Caco-2 (cell line): ENCODE results near the gene MRTFA. TPM values are rescaled to one million over a fixed set of nuclear protein-coding genes. Genes with fewer than 3 reads are reported as not detected.
"Not testable (repeated sequence)": the region's sequence is repeated elsewhere in the genome, so short reads cannot be mapped to it uniquely, and the experiment has no call there.

Source experiments
- BruUV-seq: library from RNA; stranded (reverse); fragments of 400-500 nt; replicated peaks from 2 replicates; lab custom pipeline; 2021; lab: Mats Ljungman, UMichigan
- CTCF ChIA-PET: fragments of 300-600 bp; sonication (Branson Sonifier 250); formaldehyde crosslinking; loops from one replicate; lab custom pipeline; 2022; ENCODE audit warnings: antibody characterized with exemption; lab: Charles Lee
- POLR2A ChIA-PET: fragments of 300-600 bp; sonication (Branson Sonifier 250); formaldehyde crosslinking; loops from one replicate; lab custom pipeline; 2022; ENCODE audit warnings: antibody characterized with exemption; lab: Charles Lee
- DNase-seq, 2 experiments: peaks; one replicate each; pipeline versions ENCODE4 v3.0.0 to v3.0.0-alpha.2; 2020 to 2022
- H3K27me3 ChIP-seq: replicated peaks from 2 replicates; pipeline ENCODE4 v1.6.0; 2011; ENCODE audit warnings: low read length; ENCODE audit not compliant: control insufficient read depth, insufficient read depth
- H3K36me3 ChIP-seq: 2 replicates; pipeline ENCODE4 v1.5.1; 2011; ENCODE audit warnings: low read length; ENCODE audit not compliant: control insufficient read depth, insufficient read depth
- H3K4me1 ChIP-seq: fragments of 250-450 bp; sonication (Bioruptor Pico); 2 replicates; pipeline ENCODE4 v1.5.1; 2020; ENCODE audit warnings: mild to moderate bottlenecking
- H3K4me3 ChIP-seq: 2 replicates; pipeline ENCODE4 v1.5.1; 2011; ENCODE audit warnings: low read depth, mild to moderate bottlenecking, control low read depth, low read length
- H3K9me3 ChIP-seq: fragments of 250-450 bp; sonication (Bioruptor Pico); 2 replicates; pipeline ENCODE4 v1.5.1; 2020; ENCODE audit warnings: mild to moderate bottlenecking, moderate library complexity
- H3K27ac Mint-ChIP-seq: one replicate; pipeline ENCODE4 v1.8.0; 2022; ENCODE audit warnings: mixed read lengths; ENCODE audit not compliant: unreplicated experiment
- H3K27me3 Mint-ChIP-seq: one replicate; pipeline ENCODE4 v1.8.0; 2022; ENCODE audit warnings: mixed read lengths; ENCODE audit not compliant: insufficient read depth, unreplicated experiment
- H3K36me3 Mint-ChIP-seq: one replicate; pipeline ENCODE4 v1.8.0; 2022; ENCODE audit warnings: mild to moderate bottlenecking, mixed read lengths; ENCODE audit not compliant: insufficient read depth, unreplicated experiment
- H3K4me1 Mint-ChIP-seq: one replicate; pipeline ENCODE4 v1.8.0; 2022; ENCODE audit warnings: low read depth, mixed read lengths; ENCODE audit not compliant: unreplicated experiment
- H3K4me3 Mint-ChIP-seq: one replicate; pipeline ENCODE4 v1.8.0; 2022; ENCODE audit warnings: mild to moderate bottlenecking, moderate library complexity, mixed read lengths; ENCODE audit not compliant: unreplicated experiment
- H3K9me3 Mint-ChIP-seq: one replicate; pipeline ENCODE4 v1.8.0; 2022; ENCODE audit warnings: mixed read lengths; ENCODE audit not compliant: unreplicated experiment
- CTCF ChIP-seq, 2 experiments: fragments of 200-600 bp in 1 of 2; IDR thresholded peaks; 1 replicate in 1 of 2; 2 replicates in 1 of 2; pipeline versions ENCODE4 v1.5.1 to v1.8.0; 2011 to 2022; ENCODE audit warnings: antibody characterized with exemption in 1 of 2, control low read depth in 1 of 2, inconsistent platforms in 1 of 2, low read depth in 1 of 2, low read length in 1 of 2, mild to moderate bottlenecking in 1 of 2, moderate library complexity in 1 of 2; ENCODE audit not compliant: insufficient read depth in 1 of 2, severe bottlenecking in 1 of 2, unreplicated experiment in 1 of 2
- intact Hi-C: fragments of 100-400 bp; cut with micrococcal nuclease; formaldehyde crosslinking; loops from one replicate; pipeline ENCODE4 v1.10.0; 2022; ENCODE audit not compliant: unreplicated experiment
- total RNA-seq: library from RNA; stranded (reverse); gene quantifications from 2 replicates; pipeline ENCODE4 v1.2.3, GENCODE V29; 2022

Gene MRTFA
- total RNA-seq, 1 experiment from 2014 or later = 38.7 TPM

DNA sequence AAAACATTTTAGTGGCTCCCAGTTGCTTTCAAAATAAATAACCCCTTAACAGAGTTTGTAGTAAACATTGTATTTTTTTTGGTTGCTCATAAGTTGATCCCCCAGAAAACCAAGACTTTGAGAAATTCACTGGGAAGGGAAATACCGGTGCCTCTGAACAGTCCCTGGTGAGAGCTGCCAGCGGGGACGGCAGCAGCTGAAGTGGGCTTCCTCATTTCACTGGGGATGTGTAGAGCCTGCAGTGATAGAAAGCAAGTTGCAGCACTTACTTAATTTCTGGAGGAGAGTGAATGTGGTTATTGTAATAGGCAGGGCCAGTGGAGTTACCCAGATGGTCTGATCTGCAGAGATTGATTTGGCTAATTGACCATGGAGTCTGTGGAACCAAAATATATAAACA lies 24.2 kb upstream of the MRTFA start:
- no peak overlapping the region for H3K4me3 ChIP-seq
- Mint-ChIP-seq H3K27me3 (peaks cover 3% of the 10 kb centered on the region), H3K9me3 (no peaks in the 10 kb centered on the region), H3K27ac (no peak overlapping the region), H3K4me1 (no peaks in the 10 kb centered on the region), H3K4me3 (no peak overlapping the region), H3K36me3 (peaks cover 6% of the 10 kb centered on the region)
- no peak for DNase-seq
- intact Hi-C loops = no loop called here
- CTCF ChIA-PET = no interaction called here
- TF ChIP-seq CTCF (IDR thresholded peaks at IDR 0.05; ENCODE audit: insufficient read depth in 1 of 2, low read depth in 1 of 2, low read length in 1 of 2, severe bottlenecking in 1 of 2, unreplicated experiment in 1 of 2) = no peak
- no TSS peak for BruUV-seq
- H3K36me3 ChIP-seq = no peaks in the 10 kb centered on the region
- POLR2A ChIA-PET = no interaction called here
- no peaks in the 10 kb centered on the region for H3K27me3 ChIP-seq
- H3K4me1 ChIP-seq = no peaks in the 10 kb centered on the region
- H3K9me3 ChIP-seq = no peaks in the 10 kb centered on the region

GRCh38 chr22:40659166-40659565 lies 22.6 kb upstream of the MRTFA start:
- Mint-ChIP-seq H3K4me3 (no peak overlapping the region), H3K4me1 (no peaks in the 10 kb centered on the region), H3K27ac (no peak overlapping the region), H3K27me3 (peaks cover 3% of the 10 kb centered on the region), H3K36me3 (peaks cover 6% of the 10 kb centered on the region), H3K9me3 (no peaks in the 10 kb centered on the region)
- H3K4me3 ChIP-seq = no peak overlapping the region
- no peak for TF ChIP-seq CTCF (IDR thresholded peaks at IDR 0.05; ENCODE audit: insufficient read depth in 1 of 2, low read depth in 1 of 2, low read length in 1 of 2, severe bottlenecking in 1 of 2, unreplicated experiment in 1 of 2)
- peaks cover 9% of the 10 kb centered on the region for H3K4me1 ChIP-seq
- H3K36me3 ChIP-seq = no peaks in the 10 kb centered on the region
- no peak for DNase-seq
- ChIA-PET CTCF (no interaction called here), POLR2A (no interaction called here)
- BruUV-seq = no TSS peak
- H3K9me3 ChIP-seq = no peaks in the 10 kb centered on the region
- intact Hi-C loops = no loop called here
- H3K27me3 ChIP-seq = no peaks in the 10 kb centered on the region

GRCh38 chr22:40656651-40657050 lies 20.1 kb upstream of the MRTFA start:
- H3K27me3 ChIP-seq, H3K4me3 ChIP-seq, H3K9me3 Mint-ChIP-seq, H3K4me1 Mint-ChIP-seq, H3K27me3 Mint-ChIP-seq, DNase-seq, H3K9me3 ChIP-seq, POLR2A ChIA-PET, H3K36me3 ChIP-seq, H3K4me3 Mint-ChIP-seq, CTCF ChIA-PET, intact Hi-C loops, H3K27ac Mint-ChIP-seq, BruUV-seq: not testable (repeated sequence)
- peaks cover 11% of the 10 kb centered on the region for H3K36me3 Mint-ChIP-seq
- H3K4me1 ChIP-seq = peaks cover 13% of the 10 kb centered on the region

DNA sequence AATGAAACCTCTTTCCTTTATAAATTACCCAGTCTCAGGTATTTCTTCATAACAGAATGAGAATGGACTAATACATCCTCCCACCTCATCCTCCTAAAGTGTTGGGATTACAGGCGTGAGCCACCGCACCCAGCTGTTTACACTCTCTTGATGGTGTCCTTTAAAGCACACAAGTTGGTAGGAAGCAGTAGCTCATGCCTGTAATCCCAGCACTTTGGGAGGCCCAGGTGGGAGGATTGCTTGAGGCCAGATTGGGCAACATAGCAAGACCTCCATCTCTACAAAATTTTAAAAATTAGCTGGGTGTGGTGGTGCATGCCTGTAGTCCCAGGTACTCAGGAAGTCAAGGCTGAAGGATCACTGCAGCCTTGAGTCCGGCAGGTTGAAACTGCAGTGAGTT lies 19.4 kb upstream of the MRTFA start:
- H3K27me3 Mint-ChIP-seq, DNase-seq, H3K27me3 ChIP-seq, H3K4me3 Mint-ChIP-seq, intact Hi-C loops, H3K9me3 ChIP-seq, H3K27ac Mint-ChIP-seq, BruUV-seq, POLR2A ChIA-PET, H3K9me3 Mint-ChIP-seq, H3K36me3 ChIP-seq, CTCF ChIA-PET, H3K4me1 Mint-ChIP-seq, H3K4me3 ChIP-seq: not testable (repeated sequence)
- H3K4me1 ChIP-seq = peaks cover 13% of the 10 kb centered on the region
- H3K36me3 Mint-ChIP-seq = peaks cover 13% of the 10 kb centered on the region
